Measurements from ENCODE around the gene HSD11B1. TPM values are rescaled to one million over a fixed set of nuclear protein-coding genes. Genes with fewer than 3 reads are reported as not detected.

The HSD11B1 gene
- total and polyA plus RNA-seq, 12 donors = 0.17 to 29.6 (median 8.6) TPM

DNA sequence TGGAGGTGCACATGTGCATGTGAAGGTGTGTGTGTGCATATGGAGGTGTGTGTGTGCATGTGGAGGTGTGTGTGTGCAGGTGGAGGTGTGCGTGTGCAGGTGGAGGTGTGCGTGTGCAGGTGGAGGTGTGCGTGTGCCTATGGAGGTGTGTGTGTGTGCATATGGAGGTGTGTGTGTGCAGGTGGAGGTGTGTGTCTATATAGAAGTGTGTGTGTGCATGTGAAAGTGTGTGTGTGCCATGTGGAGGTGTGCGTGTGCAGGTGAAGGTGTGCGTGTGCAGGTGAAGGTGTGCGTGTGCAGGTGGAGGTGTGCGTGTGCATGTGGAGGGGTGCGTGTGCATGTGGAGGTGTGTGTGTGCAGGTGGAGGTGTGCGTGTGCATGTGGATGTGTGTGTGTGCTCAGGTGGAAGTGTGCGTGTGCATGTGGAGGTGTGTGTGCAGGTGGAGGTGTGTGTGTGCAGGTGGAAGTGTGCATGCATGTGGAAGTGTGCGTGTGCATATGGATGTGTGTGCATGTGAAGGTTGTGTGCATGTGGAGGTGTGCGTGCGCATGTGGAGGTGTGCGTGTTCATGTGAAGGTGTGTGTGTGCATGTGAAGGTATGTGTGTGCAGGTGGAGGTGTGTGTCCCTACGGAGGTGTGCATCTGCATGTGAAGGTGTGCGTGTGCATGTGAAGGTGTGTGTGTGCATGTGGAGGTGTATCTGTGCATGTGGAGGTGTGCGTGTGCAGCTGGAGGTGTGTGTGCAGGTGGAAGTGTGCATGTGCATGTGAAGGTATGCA lies 66.2 kb downstream of the HSD11B1 start:
- Histone ChIP-seq H3K27ac (no peak overlapping the region), H3K36me3 (replicated peaks in 1 of 2) (no peaks in the 10 kb centered on the region), H3K4me3 (no peak overlapping the region), H3K27me3 (no peaks in the 10 kb centered on the region), H3K9me3 (replicated peaks in 1 of 3) (no peaks in the 10 kb centered on the region), H3K4me1 (replicated peaks in 1 of 2) (peaks cover 0 to 12% of the 10 kb centered on the region in 2 donors)
- WGBS, 4 donors = 87 to 93% (median 91%) methylated on average over 17 of the region's 17 CpGs
- DNase-seq = no peak
- TF ChIP-seq POLR2A (IDR thresholded peaks at IDR 0.05) = no peak
- TF ChIP-seq, protein P1, sequence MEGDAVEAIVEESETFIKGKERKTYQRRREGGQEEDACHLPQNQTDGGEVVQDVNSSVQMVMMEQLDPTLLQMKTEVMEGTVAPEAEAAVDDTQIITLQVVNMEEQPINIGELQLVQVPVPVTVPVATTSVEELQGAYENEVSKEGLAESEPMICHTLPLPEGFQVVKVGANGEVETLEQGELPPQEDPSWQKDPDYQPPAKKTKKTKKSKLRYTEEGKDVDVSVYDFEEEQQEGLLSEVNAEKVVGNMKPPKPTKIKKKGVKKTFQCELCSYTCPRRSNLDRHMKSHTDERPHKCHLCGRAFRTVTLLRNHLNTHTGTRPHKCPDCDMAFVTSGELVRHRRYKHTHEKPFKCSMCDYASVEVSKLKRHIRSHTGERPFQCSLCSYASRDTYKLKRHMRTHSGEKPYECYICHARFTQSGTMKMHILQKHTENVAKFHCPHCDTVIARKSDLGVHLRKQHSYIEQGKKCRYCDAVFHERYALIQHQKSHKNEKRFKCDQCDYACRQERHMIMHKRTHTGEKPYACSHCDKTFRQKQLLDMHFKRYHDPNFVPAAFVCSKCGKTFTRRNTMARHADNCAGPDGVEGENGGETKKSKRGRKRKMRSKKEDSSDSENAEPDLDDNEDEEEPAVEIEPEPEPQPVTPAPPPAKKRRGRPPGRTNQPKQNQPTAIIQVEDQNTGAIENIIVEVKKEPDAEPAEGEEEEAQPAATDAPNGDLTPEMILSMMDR (IDR thresholded peaks at IDR 0.05) = no peak
- intact Hi-C loops (cut with DNase I) = no loop called here

DNA sequence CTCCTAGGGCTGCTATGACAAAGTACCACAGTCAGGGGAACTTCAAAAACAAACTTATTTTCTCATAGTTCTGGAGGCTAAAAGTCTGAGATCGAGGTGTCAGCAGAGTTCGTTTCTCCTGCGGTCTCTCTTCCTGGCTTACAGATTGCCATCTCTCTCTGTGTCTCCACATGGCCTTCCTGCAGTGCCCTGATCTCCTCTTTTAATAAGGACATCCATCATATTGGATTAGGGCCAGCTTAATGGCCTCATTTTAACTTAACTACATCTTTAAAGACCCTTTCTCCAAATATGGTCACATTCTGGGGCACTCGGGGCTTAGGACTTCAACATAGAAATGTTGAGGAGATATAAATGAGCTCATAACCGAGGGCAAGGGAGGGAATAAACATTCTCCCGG lies 67.5 kb downstream of the HSD11B1 start:
- intact Hi-C loops (cut with DNase I) = no loop called here
- no peaks in the 10 kb centered on the region for H3K27me3 ChIP-seq
- no peak overlapping the region for H3K27ac ChIP-seq
- TF ChIP-seq, protein P1 (IDR thresholded peaks at IDR 0.05) = no peak
- TF ChIP-seq POLR2A (IDR thresholded peaks at IDR 0.05) = no peak
- H3K9me3 ChIP-seq (replicated peaks in 1 of 3) = no peaks in the 10 kb centered on the region
- 41 to 62% (median 53%) methylated on average over 6 of the region's 6 CpGs for WGBS, 4 donors
- peaks cover 0 to 12% of the 10 kb centered on the region in 2 donors for H3K4me1 ChIP-seq (replicated peaks in 1 of 2)
- H3K4me3 ChIP-seq = no peak overlapping the region
- DNase-seq = no peak
- no peaks in the 10 kb centered on the region for H3K36me3 ChIP-seq (replicated peaks in 1 of 2)

DNA sequence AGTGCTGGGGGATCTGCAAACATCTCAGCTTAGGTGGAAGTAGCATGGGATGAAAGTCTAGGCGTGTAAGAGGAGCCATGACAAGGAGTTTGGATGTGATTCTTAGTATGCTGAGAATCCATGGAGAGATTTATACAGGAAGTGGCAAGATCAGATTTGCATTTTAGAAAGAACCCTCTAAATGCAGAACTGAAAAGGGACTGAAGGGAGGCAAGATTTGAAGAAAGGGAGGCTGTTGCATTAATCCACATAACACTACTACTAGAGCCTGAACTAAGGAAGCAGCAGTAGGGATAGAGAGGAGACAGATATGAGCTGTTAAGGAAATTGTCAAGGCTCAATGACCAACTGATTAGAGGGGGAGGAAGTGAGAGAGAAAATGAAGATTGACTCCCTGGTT lies 69.9 kb downstream of the HSD11B1 start:
- Histone ChIP-seq H3K27me3 (no peaks in the 10 kb centered on the region), H3K9me3 (replicated peaks in 1 of 3) (no peaks in the 10 kb centered on the region), H3K4me3 (no peak overlapping the region), H3K4me1 (replicated peaks in 1 of 2) (peaks cover 0 to under 1% of the 10 kb centered on the region in 2 donors), H3K27ac (no peak overlapping the region), H3K36me3 (replicated peaks in 1 of 2) (no peaks in the 10 kb centered on the region)
- intact Hi-C loops (cut with DNase I) = no loop called here
- 81 to 91% (median 85%) methylated on average over 1 of the region's 1 CpG for WGBS, 4 donors
- TF ChIP-seq POLR2A (IDR thresholded peaks at IDR 0.05) = no peak
- TF ChIP-seq, protein P1 (IDR thresholded peaks at IDR 0.05) = no peak
- DNase-seq = no peak

DNA sequence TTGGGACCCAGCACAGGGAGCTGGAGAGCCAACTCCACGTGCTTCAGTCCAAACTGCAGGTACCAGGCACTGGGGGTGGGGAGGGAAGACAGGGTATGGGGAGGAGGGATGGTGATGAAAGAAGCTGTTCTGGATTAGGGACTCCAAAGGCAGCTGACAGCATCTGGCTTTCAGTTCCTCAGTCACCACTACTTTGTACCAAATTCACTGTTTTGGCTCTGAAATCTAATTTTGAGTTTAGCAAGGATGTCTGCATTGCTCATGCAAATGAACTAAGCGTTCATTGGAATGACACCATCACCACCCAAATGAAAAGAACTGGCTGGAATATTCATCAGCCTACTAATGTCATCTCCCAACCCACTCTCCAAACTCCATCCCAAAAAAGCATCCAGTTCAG lies 71.0 kb downstream of the HSD11B1 start:
- H3K27me3 ChIP-seq = no peaks in the 10 kb centered on the region
- DNase-seq = no peak
- no peaks in the 10 kb centered on the region for H3K36me3 ChIP-seq (replicated peaks in 1 of 2)
- no peak overlapping the region for H3K27ac ChIP-seq
- TF ChIP-seq, protein P1 (IDR thresholded peaks at IDR 0.05) = no peak
- TF ChIP-seq POLR2A (IDR thresholded peaks at IDR 0.05) = no peak
- no peaks in the 10 kb centered on the region for H3K9me3 ChIP-seq (replicated peaks in 1 of 3)
- H3K4me3 ChIP-seq = no peak overlapping the region
- intact Hi-C loops (cut with DNase I) = no loop called here
- 71 to 85% (median 77%) methylated on average over 2 of the region's 2 CpGs for WGBS, 4 donors
- H3K4me1 ChIP-seq (replicated peaks in 1 of 2) = no peaks in the 10 kb centered on the region
